GM18873 (cell line): ENCODE measurements around the gene ODAD2.

ENCODE experiments used
- ATAC-seq: cut with Tn5 transposase; IDR thresholded peaks from one replicate; pipeline ENCODE4 v1.9.1; 2021; ENCODE audit warnings: mild to moderate bottlenecking, moderate library complexity, moderate number of reproducible peaks; ENCODE audit not compliant: unreplicated experiment, low FRiP score

ODAD2 gene

GRCh38 chr10:27783660-27784059 is 215.2 kb downstream of the ODAD2 start:
- no peak for ATAC-seq

- ATAC-seq = no peak
These were observed 219.3 kb downstream of the ODAD2 start for GRCh38 chr10:27779462-27780015.

- no peak for ATAC-seq
These were observed 224.0 kb downstream of the ODAD2 start for GRCh38 chr10:27774831-27775230.

GRCh38 chr10:27771231-27771630 is 227.6 kb downstream of the ODAD2 start:
- ATAC-seq = no peak

GRCh38 chr10:27770181-27770580 is 228.7 kb downstream of the ODAD2 start:
- ATAC-seq = no peak
